Ishikawa (cell line): ENCODE data around the gene PRPF6.

Experiments
- CREB1 ChIP-seq: IDR thresholded peaks from 2 replicates; pipeline ENCODE4 v1.6.1; 2012; ENCODE audit warnings: low read depth
- EP300 ChIP-seq: IDR thresholded peaks from 2 replicates; pipeline ENCODE4 v1.6.1; 2012; ENCODE audit warnings: borderline replicate concordance
- FOXM1 ChIP-seq: IDR thresholded peaks from 2 replicates; pipeline ENCODE4 v1.6.1; 2012; ENCODE audit warnings: low read depth, borderline replicate concordance
- NFIC ChIP-seq: IDR thresholded peaks from 2 replicates; pipeline ENCODE4 v1.6.1; 2012
- RAD21 ChIP-seq: IDR thresholded peaks from 2 replicates; pipeline ENCODE4 v1.6.1; 2012; ENCODE audit warnings: low read depth
- USF1 ChIP-seq: IDR thresholded peaks from 2 replicates; pipeline ENCODE4 v1.6.1; 2012

DNA sequence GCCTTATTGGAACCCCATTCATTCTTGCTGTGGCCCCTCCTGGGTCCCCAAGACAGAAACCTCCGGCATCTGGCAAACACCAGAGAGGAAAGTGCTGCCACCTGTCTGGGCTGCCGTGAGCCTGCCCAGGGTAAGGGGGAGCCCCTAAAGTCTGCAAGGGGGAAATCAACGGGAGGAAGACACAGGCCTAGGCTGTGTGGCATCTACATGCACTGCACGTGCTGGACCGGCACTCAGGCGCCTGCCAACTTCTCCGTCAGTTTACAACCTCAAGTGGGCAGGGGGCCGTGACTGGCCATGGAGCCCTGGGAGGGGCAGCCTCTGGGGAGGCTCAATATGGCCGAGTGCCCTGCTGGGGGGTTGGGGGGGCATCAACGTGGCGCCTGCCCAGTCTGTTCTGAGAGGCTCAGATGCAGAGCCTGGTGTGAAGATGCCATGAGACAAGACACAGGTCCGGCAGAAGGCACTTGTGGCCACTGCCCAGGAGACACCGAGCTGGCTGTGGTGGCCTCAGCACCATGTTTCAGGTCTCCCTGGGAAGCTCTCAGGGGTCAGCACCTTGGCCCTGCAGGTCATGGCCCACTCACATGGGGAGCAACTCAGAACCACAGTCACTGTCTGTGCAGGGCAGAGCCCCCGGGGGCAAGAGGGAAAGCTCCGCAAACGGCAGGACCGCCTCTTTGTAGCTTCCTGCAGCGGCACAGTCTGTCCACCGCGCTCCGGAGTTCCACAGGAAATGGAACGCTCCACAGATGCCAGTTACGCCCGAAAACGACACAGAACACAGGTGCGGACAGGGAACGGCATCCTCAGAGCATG lies 33.1 kb upstream of the PRPF6 start:
- TF ChIP-seq USF1 (no peak), RAD21 (no peak), EP300 (no peak), NFIC (no peak), CREB1 (no peak), FOXM1 (no peak)
